Lung (tissue), 12 donors: ENCODE data around the gene LSP1. TPM values are rescaled to one million over a fixed set of nuclear protein-coding genes. Genes with fewer than 3 reads are reported as not detected.

Source experiments
- ATAC-seq: fragments of 200-7000 bp; cut with Tn5 transposase; one replicate; pipeline ENCODE4 v1.9.1; 2020; ENCODE audit warnings: moderate number of reproducible peaks; ENCODE audit not compliant: insufficient read depth, low FRiP score
- DNase-seq, 3 donors: peaks; one replicate each; pipeline ENCODE4 v3.0.0-alpha.2; 2013 to 2017
- H3K27ac ChIP-seq, 2 donors: one replicate each; pipeline ENCODE4 v1.5.1; 2013; ENCODE audit warnings: mild to moderate bottlenecking in 2 of 2, moderate library complexity in 2 of 2, control low read depth in 1 of 2, inconsistent platforms in 1 of 2, low read depth in 1 of 2, low read length in 1 of 2
- H3K27me3 ChIP-seq, 3 donors: one replicate each; pipeline ENCODE4 v1.5.1; 2013; ENCODE audit warnings: low read length in 2 of 3; ENCODE audit not compliant: control insufficient read depth in 3 of 3, insufficient read depth in 3 of 3
- H3K36me3 ChIP-seq, 4 donors: one replicate each; pipeline ENCODE4 v1.5.1; 2013; ENCODE audit warnings: low read length in 4 of 4, mild to moderate bottlenecking in 1 of 4, moderate library complexity in 1 of 4; ENCODE audit not compliant: control insufficient read depth in 4 of 4, insufficient read depth in 4 of 4
- H3K4me1 ChIP-seq, 5 donors: one replicate each; pipeline ENCODE4 v1.5.1; 2013; ENCODE audit warnings: low read length in 5 of 5, mild to moderate bottlenecking in 2 of 5, moderate library complexity in 1 of 5; ENCODE audit not compliant: control insufficient read depth in 5 of 5, insufficient read depth in 5 of 5
- H3K4me3 ChIP-seq: one replicate; pipeline ENCODE4 v1.5.1; 2013; ENCODE audit warnings: mild to moderate bottlenecking, control low read depth, moderate library complexity
- H3K9ac ChIP-seq, 2 donors: one replicate each; pipeline ENCODE4 v1.5.1; 2013; ENCODE audit warnings: low read length in 2 of 2, control low read depth in 1 of 2; ENCODE audit not compliant: insufficient read depth in 1 of 2
- H3K9me3 ChIP-seq, 4 donors: one replicate each; pipeline ENCODE4 v1.5.1; 2013; ENCODE audit warnings: low read length in 3 of 4, mild to moderate bottlenecking in 1 of 4, moderate library complexity in 1 of 4; ENCODE audit not compliant: control insufficient read depth in 4 of 4, insufficient read depth in 3 of 4
- WGBS, 2 donors: extraction: QIAGEN DNeasy Blood & Tissue Kit; methylation state at CpG; one replicate each; pipeline ENCODE4 v1.1.7; 2013; 5-methylcytosine and 5-hydroxymethylcytosine counted together
- polyA plus RNA-seq, 2 donors: library from polyadenylated mRNA; stranded (reverse); fragments of 200-250 nt; gene quantifications; one replicate each; pipeline ENCODE4 v1.2.1, GENCODE V29; 2013
- total RNA-seq, 2 donors: library from RNA; depleted of rRNA in 1 of 2; stranded (reverse); fragments of >200 nt in 1 of 2; gene quantifications; one replicate each; pipeline ENCODE4 v1.2.1, GENCODE V29; 2014 to 2021
- TF ChIP-seq, protein P1 (sequence below): IDR thresholded peaks from 2 replicates; pipeline ENCODE4 v1.5.1; 2012; ENCODE audit warnings: mild to moderate bottlenecking; ENCODE audit errors: control extremely low read depth, extremely low read depth
- donor health status: control.
- donor health status: control.
- donor health status: Bipolar disorder and iron deficiency.
- donor health status: healthy.
- donor health status: DM: yes; HTN: yes; CAD: no.

LSP1 gene
- total and polyA plus RNA-seq, 4 donors: 44.9 to 121 (median 83.9) TPM

DNA sequence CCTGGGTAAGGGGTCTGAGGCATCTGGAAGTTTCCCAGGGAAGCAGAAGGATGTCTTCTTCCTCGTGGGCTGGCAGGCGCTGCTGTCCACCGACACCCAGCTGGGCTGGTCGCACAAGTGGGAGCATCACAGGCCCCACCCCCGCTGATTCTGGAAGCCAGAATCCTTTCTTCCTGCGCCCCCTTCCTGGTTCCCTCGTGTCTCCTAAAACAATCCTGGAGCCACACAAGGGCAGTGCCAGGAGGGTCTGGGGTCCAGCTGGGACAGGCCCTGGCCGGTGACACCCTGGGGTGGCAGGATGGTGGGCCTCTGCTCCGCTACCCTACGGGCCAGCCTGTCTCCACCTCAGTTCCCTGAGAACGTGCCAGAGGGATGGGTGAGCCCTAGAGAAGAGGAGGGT, 4.2 kb downstream of the LSP1 start:
- no peak for DNase-seq
- peaks cover 0 to 1% (median 0%) of the 10 kb centered on the region in 4 donors for H3K36me3 ChIP-seq
- H3K4me3 ChIP-seq: no peak overlapping the region
- no peaks in the 10 kb centered on the region for H3K9me3 ChIP-seq
- H3K27ac ChIP-seq: no peak overlapping the region
- 84% methylated on average over 11 of the region's 11 CpGs for WGBS, 2 donors
- peaks cover 0 to 6% (median 0%) of the 10 kb centered on the region in 3 donors for H3K27me3 ChIP-seq
- no peak overlapping the region for H3K9ac ChIP-seq
- H3K4me1 ChIP-seq: no peaks in the 10 kb centered on the region
- TF ChIP-seq, protein P1, sequence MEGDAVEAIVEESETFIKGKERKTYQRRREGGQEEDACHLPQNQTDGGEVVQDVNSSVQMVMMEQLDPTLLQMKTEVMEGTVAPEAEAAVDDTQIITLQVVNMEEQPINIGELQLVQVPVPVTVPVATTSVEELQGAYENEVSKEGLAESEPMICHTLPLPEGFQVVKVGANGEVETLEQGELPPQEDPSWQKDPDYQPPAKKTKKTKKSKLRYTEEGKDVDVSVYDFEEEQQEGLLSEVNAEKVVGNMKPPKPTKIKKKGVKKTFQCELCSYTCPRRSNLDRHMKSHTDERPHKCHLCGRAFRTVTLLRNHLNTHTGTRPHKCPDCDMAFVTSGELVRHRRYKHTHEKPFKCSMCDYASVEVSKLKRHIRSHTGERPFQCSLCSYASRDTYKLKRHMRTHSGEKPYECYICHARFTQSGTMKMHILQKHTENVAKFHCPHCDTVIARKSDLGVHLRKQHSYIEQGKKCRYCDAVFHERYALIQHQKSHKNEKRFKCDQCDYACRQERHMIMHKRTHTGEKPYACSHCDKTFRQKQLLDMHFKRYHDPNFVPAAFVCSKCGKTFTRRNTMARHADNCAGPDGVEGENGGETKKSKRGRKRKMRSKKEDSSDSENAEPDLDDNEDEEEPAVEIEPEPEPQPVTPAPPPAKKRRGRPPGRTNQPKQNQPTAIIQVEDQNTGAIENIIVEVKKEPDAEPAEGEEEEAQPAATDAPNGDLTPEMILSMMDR: no peak
- no peak for ATAC-seq

DNA sequence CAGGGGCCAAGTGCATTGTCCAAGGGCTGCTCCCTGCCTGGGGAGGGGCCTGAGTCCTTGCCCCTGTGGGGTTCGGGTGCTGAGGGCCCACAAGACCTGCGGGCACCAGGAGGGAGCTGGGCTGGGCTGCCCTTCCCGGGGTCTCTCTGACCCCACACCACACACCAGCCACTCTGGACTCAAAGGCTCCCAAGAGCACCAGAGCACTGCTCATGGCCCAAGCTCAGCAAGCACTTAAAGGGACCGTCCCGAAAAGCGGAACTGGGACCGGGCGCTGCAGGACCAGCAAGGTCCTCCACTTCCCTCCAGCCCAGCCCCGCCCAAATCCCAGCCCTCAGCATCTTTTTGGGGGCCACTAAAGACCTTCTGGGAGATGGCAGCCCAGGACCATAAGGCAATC, 5.3 kb downstream of the LSP1 start:
- TF ChIP-seq, protein P1: no peak
- ATAC-seq (no peak), DNase-seq (no peak)
- H3K36me3 ChIP-seq: peaks cover 0 to 1% (median 0%) of the 10 kb centered on the region in 4 donors
- H3K9me3 ChIP-seq: no peaks in the 10 kb centered on the region
- no peak overlapping the region for H3K27ac ChIP-seq
- H3K4me1 ChIP-seq: peaks cover 0 to 2% (median 0%) of the 10 kb centered on the region in 5 donors
- H3K27me3 ChIP-seq: peaks cover 0 to 6% (median 0%) of the 10 kb centered on the region in 3 donors
- 84 to 86% methylated on average over 9 of the region's 9 CpGs for WGBS, 2 donors
- no peak overlapping the region for H3K4me3 ChIP-seq
- H3K9ac ChIP-seq: no peak overlapping the region

DNA sequence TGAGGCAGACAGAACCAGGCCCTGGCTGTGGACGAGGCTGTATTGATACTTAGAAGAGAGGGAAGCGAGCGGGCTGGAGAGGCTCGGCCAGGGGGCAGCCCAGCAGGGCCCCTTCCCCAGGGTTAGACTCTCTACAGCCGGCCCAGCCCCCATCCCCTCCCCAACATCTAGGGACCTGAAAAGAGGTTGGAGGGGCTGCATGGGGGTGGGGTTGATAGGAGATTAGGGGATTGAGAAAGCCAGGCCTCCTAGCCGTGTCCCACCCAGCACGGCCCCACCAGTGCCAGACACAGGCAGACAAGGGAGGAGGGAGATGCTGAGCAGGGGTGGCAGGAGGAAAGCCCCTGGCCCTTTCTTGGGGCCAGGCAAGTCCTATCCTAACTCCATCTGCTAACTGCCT, 5.7 kb downstream of the LSP1 start:
- ATAC-seq: no peak
- Histone ChIP-seq H3K36me3 (peaks cover 0 to 1% (median 0%) of the 10 kb centered on the region in 4 donors), H3K9me3 (no peaks in the 10 kb centered on the region), H3K4me1 (peaks cover 0 to 6% (median 3%) of the 10 kb centered on the region in 5 donors), H3K4me3 (no peak overlapping the region), H3K9ac (no peak overlapping the region), H3K27ac (no peak overlapping the region), H3K27me3 (peaks cover 0 to 6% (median 0%) of the 10 kb centered on the region in 3 donors)
- DNase-seq: no peak
- TF ChIP-seq, protein P1: no peak
- WGBS, 2 donors: 91 to 96% methylated on average over 7 of the region's 7 CpGs

DNA sequence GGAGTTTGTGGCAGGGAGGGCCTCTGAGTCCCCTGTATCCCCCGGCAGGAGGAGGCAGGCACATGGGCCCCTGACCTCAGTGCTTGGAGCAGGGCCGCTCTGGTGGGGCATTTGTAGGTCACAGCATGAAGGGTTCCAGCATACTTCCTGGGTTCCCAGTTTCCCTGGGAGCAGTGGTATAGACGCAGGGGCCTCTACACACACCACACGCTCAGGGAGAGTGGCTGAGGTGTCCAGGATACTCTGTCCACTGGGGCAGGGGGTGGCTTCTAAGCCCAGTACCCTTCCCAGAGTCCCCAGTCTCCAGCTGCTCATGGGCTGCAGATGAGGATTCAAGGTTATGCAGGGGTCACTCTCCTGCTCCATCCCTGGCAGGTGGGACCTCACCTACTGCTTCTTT, 6.1 kb downstream of the LSP1 start:
- H3K9me3 ChIP-seq: no peaks in the 10 kb centered on the region
- H3K36me3 ChIP-seq: peaks cover 0 to 1% (median 0%) of the 10 kb centered on the region in 4 donors
- peaks cover 0 to 9% (median 7%) of the 10 kb centered on the region in 5 donors for H3K4me1 ChIP-seq
- no peak for ATAC-seq
- peaks cover 0 to 6% (median 0%) of the 10 kb centered on the region in 3 donors for H3K27me3 ChIP-seq
- no peak overlapping the region for H3K27ac ChIP-seq
- 79 to 84% methylated on average over 4 of the region's 4 CpGs for WGBS, 2 donors
- no peak overlapping the region for H3K4me3 ChIP-seq
- H3K9ac ChIP-seq: no peak overlapping the region
- TF ChIP-seq, protein P1: no peak
- DNase-seq: no peak
